Measurements from ENCODE around the gene KLHL36. TPM values are rescaled to one million over a fixed set of nuclear protein-coding genes. Genes with fewer than 3 reads are reported as not detected.
"Not testable (repeated sequence)": the region's sequence is repeated elsewhere in the genome, so short reads cannot be mapped to it uniquely, and the experiment has no call there.

The KLHL36 gene
- polyA plus RNA-seq, 3 donors = 16.1 to 29.2 (median 17.8) TPM

GRCh38 chr16:84614073-84614459 lies 34.2 kb upstream of the KLHL36 start:
- 53 to 73% (median 61%) methylated on average over 12 of the region's 12 CpGs for WGBS, 3 donors
- no peak overlapping the region for H3K27ac ChIP-seq (ENCODE audit: low read depth, low read length)

GRCh38 chr16:84614623-84614967 lies 33.7 kb upstream of the KLHL36 start:
- WGBS, 3 donors = 86 to 94% (median 89%) methylated on average over 3 of the region's 3 CpGs
- H3K27ac ChIP-seq (ENCODE audit: low read depth, low read length) = no peak overlapping the region

- H3K27ac ChIP-seq (ENCODE audit: low read depth, low read length) = no peak overlapping the region
- 63 to 84% (median 68%) methylated on average over 20 of the region's 20 CpGs for WGBS, 3 donors
Measured at GRCh38 chr16:84614968-84615813, 33.1 kb upstream of the KLHL36 start.

- 37 to 59% (median 44%) methylated on average over 13 of the region's 13 CpGs for WGBS, 3 donors
- H3K27ac ChIP-seq (ENCODE audit: low read depth, low read length) = no peak overlapping the region
Measured at GRCh38 chr16:84616515-84616914, 31.8 kb upstream of the KLHL36 start.

GRCh38 chr16:84617041-84617790 lies 31.1 kb upstream of the KLHL36 start:
- no peak overlapping the region for H3K27ac ChIP-seq (ENCODE audit: low read depth, low read length)
- WGBS, 3 donors = 2 to 5% (median 4%) methylated on average over 54 of the region's 54 CpGs

- 0 to 1% (median 1%) methylated on average over 57 to 74 of the region's 76 CpGs for WGBS, 3 donors
- H3K27ac ChIP-seq (ENCODE audit: low read depth, low read length) = peak within 1 kb of the TSS; percentile 44
Measured at GRCh38 chr16:84617791-84618580, 30.3 kb upstream of the KLHL36 start, which contains the start of gene COTL1. Gene COTL1 (minus strand): TSS chr16:84618078. CDS start chr16:84617914, 164 bp downstream.

- H3K27ac ChIP-seq (ENCODE audit: low read depth, low read length) = peak overlapping the region; percentile 44
- WGBS, 3 donors = 19 to 26% (median 25%) methylated on average over 12 of the region's 12 CpGs
Measured at GRCh38 chr16:84618581-84619460, 29.5 kb upstream of the KLHL36 start.

- H3K27ac ChIP-seq (ENCODE audit: low read depth, low read length) = not testable (repeated sequence)
- 74 to 91% (median 85%) methylated on average over 10 of the region's 10 CpGs for WGBS, 3 donors
Measured at GRCh38 chr16:84620913-84621312, 27.4 kb upstream of the KLHL36 start.

GRCh38 chr16:84625556-84625955 lies 22.8 kb upstream of the KLHL36 start:
- 88 to 95% (median 95%) methylated on average over 6 of the region's 6 CpGs for WGBS, 3 donors
- no peak overlapping the region for H3K27ac ChIP-seq (ENCODE audit: low read depth, low read length)

GRCh38 chr16:84628226-84628731 lies 20.0 kb upstream of the KLHL36 start:
- WGBS, 3 donors = 39 to 73% (median 70%) methylated on average over 7 of the region's 7 CpGs
- H3K27ac ChIP-seq (ENCODE audit: low read depth, low read length) = no peak overlapping the region

- WGBS, 3 donors = 76 to 86% (median 85%) methylated on average over 9 to 10 of the region's 10 CpGs
- H3K27ac ChIP-seq (ENCODE audit: low read depth, low read length) = no peak overlapping the region
Measured at GRCh38 chr16:84629580-84629979, 18.7 kb upstream of the KLHL36 start.

GRCh38 chr16:84630009-84630408 lies 18.3 kb upstream of the KLHL36 start:
- 91 to 94% (median 93%) methylated on average over 5 of the region's 5 CpGs for WGBS, 3 donors
- H3K27ac ChIP-seq (ENCODE audit: low read depth, low read length) = no peak overlapping the region

GRCh38 chr16:84630446-84631152 lies 17.7 kb upstream of the KLHL36 start:
- WGBS, 3 donors = 88 to 93% (median 90%) methylated on average over 16 of the region's 16 CpGs
- H3K27ac ChIP-seq (ENCODE audit: low read depth, low read length) = no peak overlapping the region

GRCh38 chr16:84631153-84631466 lies 17.2 kb upstream of the KLHL36 start:
- WGBS, 3 donors = 75 to 87% (median 80%) methylated on average over 4 of the region's 4 CpGs

GRCh38 chr16:84631886-84632285 lies 16.4 kb upstream of the KLHL36 start:
- 63 to 90% (median 68%) methylated on average over 6 of the region's 6 CpGs for WGBS, 3 donors
- no peak overlapping the region for H3K27ac ChIP-seq (ENCODE audit: low read depth, low read length)

More at GRCh38 chr16:84631153-84631466, 17.2 kb upstream of the KLHL36 start:
- H3K27ac ChIP-seq (ENCODE audit: low read depth, low read length) = no peak overlapping the region

- WGBS, 3 donors = 88 to 91% (median 91%) methylated on average over 7 of the region's 7 CpGs
- not testable (repeated sequence) for H3K27ac ChIP-seq (ENCODE audit: low read depth, low read length)
Measured at GRCh38 chr16:84632862-84633261, 15.4 kb upstream of the KLHL36 start.

- H3K27ac ChIP-seq (ENCODE audit: low read depth, low read length) = no peak overlapping the region
- WGBS, 3 donors = 17 to 56% (median 50%) methylated on average over 9 of the region's 9 CpGs
Measured at GRCh38 chr16:84633622-84634021, 14.7 kb upstream of the KLHL36 start.
